GM23248 (cell line): ENCODE measurements around the gene WDR43. TPM values are rescaled to one million over a fixed set of nuclear protein-coding genes. Genes with fewer than 3 reads are reported as not detected.

Experiments
- DNase-seq: peaks from one replicate; pipeline ENCODE4 v3.0.0-alpha.2; 2015
- H2AFZ ChIP-seq: fragments of 200-600 bp; sonication (generic); 2 replicates; pipeline ENCODE4 v1.6.1; 2016; ENCODE audit warnings: antibody characterized with exemption
- H3F3A ChIP-seq: fragments of 200-600 bp; sonication (generic); 2 replicates; pipeline ENCODE4 v1.6.1; 2016; ENCODE audit warnings: mild to moderate bottlenecking, antibody characterized with exemption, mixed run types; ENCODE audit not compliant: insufficient read depth
- H3K27ac ChIP-seq: fragments of 200-600 bp; sonication (generic); 2 replicates; pipeline ENCODE4 v1.5.1; 2016; ENCODE audit warnings: mild to moderate bottlenecking
- H3K27me3 ChIP-seq: fragments of 200-600 bp; sonication (generic); replicated peaks from 2 replicates; pipeline ENCODE4 v1.6.1; 2016; ENCODE audit warnings: mild to moderate bottlenecking; ENCODE audit not compliant: insufficient read depth
- H3K36me3 ChIP-seq: fragments of 200-600 bp; sonication (generic); 2 replicates; pipeline ENCODE4 v1.6.1; 2016; ENCODE audit warnings: low read depth, mild to moderate bottlenecking
- H3K4me1 ChIP-seq: fragments of 200-600 bp; sonication (generic); 2 replicates; pipeline ENCODE4 v1.6.1; 2016; ENCODE audit warnings: mild to moderate bottlenecking; ENCODE audit not compliant: insufficient read depth
- H3K4me2 ChIP-seq: fragments of 200-600 bp; sonication (generic); one replicate; pipeline ENCODE4 v1.6.1; 2016; ENCODE audit warnings: mild to moderate bottlenecking; ENCODE audit not compliant: unreplicated experiment
- H3K4me3 ChIP-seq: fragments of 200-600 bp; sonication (generic); 2 replicates; pipeline ENCODE4 v1.5.1; 2016; ENCODE audit warnings: mild to moderate bottlenecking
- H3K79me2 ChIP-seq: fragments of 200-600 bp; sonication (generic); 2 replicates; pipeline ENCODE4 v1.6.1; 2016; ENCODE audit warnings: mild to moderate bottlenecking; ENCODE audit not compliant: insufficient read depth
- H3K9ac ChIP-seq: fragments of 200-600 bp; sonication (generic); 2 replicates; pipeline ENCODE4 v1.6.1; 2016; ENCODE audit warnings: mild to moderate bottlenecking
- H3K9me2 ChIP-seq: fragments of 200-600 bp; sonication (generic); 2 replicates; pipeline ENCODE4 v1.6.1; 2016; ENCODE audit warnings: mixed run types, mild to moderate bottlenecking, moderate library complexity; ENCODE audit not compliant: insufficient read depth
- H3K9me3 ChIP-seq: fragments of 200-600 bp; sonication (generic); one replicate; pipeline ENCODE4 v1.6.1; 2017; ENCODE audit warnings: low read depth
- H4K20me1 ChIP-seq: fragments of 200-600 bp; sonication (generic); 2 replicates; pipeline ENCODE4 v1.6.0; 2016; ENCODE audit not compliant: insufficient read depth
- EZH2 ChIP-seq: fragments of 200-600 bp; sonication (generic); IDR thresholded peaks from 2 replicates; pipeline ENCODE4 v1.6.1; 2018; ENCODE audit warnings: antibody characterized with exemption, mild to moderate bottlenecking; ENCODE audit not compliant: insufficient read depth, poor library complexity, severe bottlenecking
- EZH2phosphoT487 ChIP-seq: fragments of 200-600 bp; sonication (generic); IDR thresholded peaks from 2 replicates; pipeline ENCODE4 v1.6.1; 2018; ENCODE audit warnings: antibody characterized with exemption, moderate library complexity, mild to moderate bottlenecking, low read depth; ENCODE audit not compliant: insufficient read depth
- WGBS, 2 experiments: methylation state at CpG; one replicate each; pipeline ENCODE4 v1.1.6; 2015 to 2017; ENCODE audit warnings: low lambda C conversion rate in 2 of 2, low coverage in 1 of 2; ENCODE audit errors: missing lambda C conversion rate in 2 of 2; 5-methylcytosine and 5-hydroxymethylcytosine counted together
- in situ Hi-C: fragments of 300-500 bp; cut with MboI; formaldehyde crosslinking; loops from 2 replicates; pipeline ENCODE4 v1.15.0; 2020
- polyA plus RNA-seq: library from polyadenylated mRNA; unstranded; fragments of >200 nt; fragmentation: Nextera tagmentation; extraction: Ambion mirVana; gene quantifications from 2 replicates; pipeline ENCODE4 v1.2.1, GENCODE V29; 2016
- small RNA-seq: library from RNA; depleted of rRNA; stranded (forward); fragments of <200 nt; gene quantifications from one replicate; pipeline ENCODE3, GENCODE V24; 2014; ENCODE audit warnings: low read depth, low replicate concordance
- total RNA-seq: library from RNA; depleted of rRNA; stranded (reverse); fragments of >200 nt; shearing (Covaris generic); gene quantifications from 2 replicates; pipeline ENCODE4 v1.2.3, GENCODE V29; 2014; rRNA removed

Gene WDR43
- total and polyA plus RNA-seq, 2 experiments from 2014 or later = 31.3 to 71.8 TPM

DNA sequence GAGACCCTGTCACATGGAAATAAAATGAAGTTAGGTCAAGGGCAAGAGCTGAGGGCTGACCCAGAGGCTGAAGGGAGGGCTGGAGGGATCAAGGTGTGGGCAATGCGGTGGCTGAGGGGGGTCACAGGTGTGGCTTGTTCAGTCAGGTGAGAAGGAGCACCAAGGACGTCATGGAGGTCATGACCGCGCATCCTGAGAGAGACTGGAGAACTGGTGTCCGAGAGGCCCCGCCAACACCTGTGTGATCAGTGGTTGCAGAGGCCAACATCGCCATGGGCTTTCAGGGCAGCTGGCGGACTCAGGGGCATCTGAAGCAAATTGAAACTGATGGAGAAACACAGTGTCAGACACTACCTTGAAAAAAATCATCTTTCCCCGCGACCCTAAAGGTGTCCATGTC is 99.6 kb downstream of the WDR43 start:
- Histone ChIP-seq H2AFZ (no peak overlapping the region), H3K4me2 (no peak overlapping the region), H3K4me1 (peaks cover 19% of the 10 kb centered on the region), H4K20me1 (no peaks in the 10 kb centered on the region), H3K27me3 (no peaks in the 10 kb centered on the region), H3K36me3 (no peaks in the 10 kb centered on the region), H3K27ac (no peak overlapping the region), H3K9me2 (no peaks in the 10 kb centered on the region), H3K9ac (no peak overlapping the region), H3K4me3 (no peak overlapping the region), H3K9me3 (no peaks in the 10 kb centered on the region), H3F3A (no peaks in the 10 kb centered on the region; the same call in 1 of the 2 replicates), H3K79me2 (no peaks in the 10 kb centered on the region)
- in situ Hi-C loops = no loop called here
- no peak for TF ChIP-seq EZH2
- TF ChIP-seq EZH2phosphoT487 = no peak
- DNase-seq = no peak
- WGBS, 2 experiments = 86 to 90% methylated on average over 10 of the region's 10 CpGs

DNA sequence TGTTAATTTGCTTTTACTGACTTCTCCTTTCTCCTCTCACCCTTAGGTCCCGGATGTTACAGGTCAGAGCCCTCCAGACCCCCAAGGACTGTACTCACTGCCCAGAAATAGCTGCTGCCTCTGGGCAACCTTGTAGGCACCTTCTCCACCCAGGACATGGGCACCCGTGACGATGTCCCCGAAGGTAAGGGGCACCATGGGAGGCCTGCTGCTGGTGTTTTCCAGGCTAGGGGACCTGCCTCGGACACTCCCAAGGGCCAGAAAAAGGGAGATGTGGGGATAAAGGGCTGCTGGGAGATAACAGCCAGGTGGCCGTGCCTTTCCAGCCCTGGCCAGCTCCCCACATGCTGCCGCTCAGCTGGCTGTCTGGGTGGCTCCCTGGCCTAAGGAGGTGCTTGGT is 100.2 kb downstream of the WDR43 start:
- 72 to 73% methylated on average over 7 of the region's 7 CpGs for WGBS, 2 experiments
- TF ChIP-seq EZH2 (no peak), EZH2phosphoT487 (no peak)

DNA sequence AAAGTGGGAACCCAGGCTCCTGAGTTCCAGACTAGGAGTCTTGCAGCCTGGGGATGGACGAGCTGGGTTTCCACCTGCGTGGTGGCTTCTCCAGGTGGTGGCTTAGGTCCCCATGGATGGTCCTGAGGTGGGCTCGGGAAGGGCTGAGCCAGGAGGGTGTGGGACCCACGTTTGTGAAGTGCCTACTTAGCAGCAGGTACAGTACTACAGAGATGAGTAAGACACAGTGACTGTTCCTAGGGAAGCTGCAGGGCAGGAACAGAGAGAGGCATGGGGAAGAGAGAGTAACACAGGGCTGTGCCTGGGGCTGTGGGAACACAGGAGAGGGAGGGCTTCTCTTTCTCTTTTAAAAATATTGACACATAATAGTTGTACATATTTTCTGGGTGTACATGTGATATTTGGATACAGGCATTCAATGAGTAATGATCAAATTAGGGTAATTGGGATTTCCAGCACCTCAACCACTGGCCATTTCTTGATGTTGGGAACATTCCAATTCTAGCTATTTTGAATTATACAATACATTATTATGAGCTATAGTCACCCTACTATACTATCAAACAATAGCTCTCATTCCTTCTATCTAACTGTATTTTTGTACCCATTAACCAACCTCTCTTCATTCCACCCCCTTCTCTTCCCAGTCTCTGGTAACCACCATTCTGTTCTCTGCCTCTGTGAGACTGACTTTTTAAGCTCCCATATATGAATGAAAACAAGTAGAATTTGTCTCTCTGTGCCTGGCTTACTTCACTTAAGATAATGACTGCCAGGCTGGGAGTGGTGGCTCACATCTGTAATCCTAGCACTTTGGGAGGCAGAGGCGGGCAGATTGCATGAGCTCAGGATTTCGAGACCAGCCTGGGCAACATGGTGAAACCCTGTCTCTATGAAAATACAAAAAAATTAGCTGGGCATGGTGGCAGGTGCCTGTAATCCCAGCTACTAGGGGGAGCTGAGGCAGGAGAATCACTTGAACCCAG is 101.6 kb downstream of the WDR43 start:
- Histone ChIP-seq H3K4me2 (no peak overlapping the region), H3K79me2 (no peaks in the 10 kb centered on the region), H3K9me3 (no peaks in the 10 kb centered on the region), H3K4me1 (peaks cover 18% of the 10 kb centered on the region), H3F3A (no peaks in the 10 kb centered on the region; the same call in 1 of the 2 replicates), H3K36me3 (no peaks in the 10 kb centered on the region), H3K27ac (no peak overlapping the region), H3K9me2 (no peaks in the 10 kb centered on the region), H3K4me3 (no peak overlapping the region), H3K9ac (no peak overlapping the region), H4K20me1 (no peaks in the 10 kb centered on the region), H2AFZ (no peak overlapping the region), H3K27me3 (no peaks in the 10 kb centered on the region)
- TF ChIP-seq EZH2 = no peak
- TF ChIP-seq EZH2phosphoT487 = no peak
- in situ Hi-C loops = no loop called here
- 46 to 54% methylated on average over 6 of the region's 6 CpGs for WGBS, 2 experiments
- DNase-seq = no peak

More for the DNA sequence above, 100.2 kb downstream of the WDR43 start:
- Histone ChIP-seq H3K79me2 (no peaks in the 10 kb centered on the region), H3K4me3 (no peak overlapping the region), H3K9me2 (no peaks in the 10 kb centered on the region), H3K36me3 (no peaks in the 10 kb centered on the region), H3F3A (no peaks in the 10 kb centered on the region; the same call in 1 of the 2 replicates), H3K9me3 (no peaks in the 10 kb centered on the region), H2AFZ (no peak overlapping the region), H3K9ac (no peak overlapping the region), H3K27ac (no peak overlapping the region), H3K4me2 (no peak overlapping the region), H3K4me1 (peaks cover 19% of the 10 kb centered on the region), H3K27me3 (no peaks in the 10 kb centered on the region), H4K20me1 (no peaks in the 10 kb centered on the region)
- in situ Hi-C loops = no loop called here
- no peak for DNase-seq

DNA sequence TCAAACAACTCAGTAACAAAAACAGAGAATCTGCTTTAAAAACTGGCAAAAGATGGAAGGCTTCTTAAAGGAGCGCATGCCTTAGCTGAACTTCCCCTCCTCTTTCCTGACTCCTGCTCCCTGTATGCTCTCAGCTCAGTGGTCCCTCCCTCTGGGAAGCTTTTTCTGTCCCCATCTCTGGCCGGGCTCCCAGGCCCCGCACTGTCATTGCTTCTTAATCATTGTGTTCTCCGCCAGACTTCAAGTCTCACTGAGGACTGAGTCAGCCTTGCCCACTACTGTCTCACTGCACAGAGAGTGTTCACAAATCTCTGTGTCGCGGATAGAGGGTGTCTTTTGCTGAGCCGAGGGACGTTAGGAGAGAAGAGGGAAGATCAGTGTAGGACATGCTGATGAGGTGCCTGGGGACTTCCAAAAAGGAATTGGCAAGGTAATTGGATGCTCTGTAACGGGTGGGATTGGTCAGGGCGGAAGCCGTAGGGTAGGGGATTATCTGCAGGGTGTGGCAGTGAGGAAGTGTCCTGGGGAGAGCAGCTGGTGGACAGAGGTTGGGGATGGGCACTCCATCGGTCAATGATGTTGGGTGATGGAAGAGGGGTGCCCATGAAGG is 102.9 kb downstream of the WDR43 start:
- Histone ChIP-seq H3K4me2 (peak overlapping the region; percentile 3), H3K9me3 (no peaks in the 10 kb centered on the region), H3K4me3 (peak overlapping the region; percentile 20; the same call in 1 of the 2 replicates), H3K9ac (no peak overlapping the region), H2AFZ (peak overlapping the region; percentile 34), H3K4me1 (peaks cover 12% of the 10 kb centered on the region; the same call in 1 of the 2 replicates), H3K27ac (no peak overlapping the region), H4K20me1 (no peaks in the 10 kb centered on the region), H3K79me2 (no peaks in the 10 kb centered on the region), H3K9me2 (no peaks in the 10 kb centered on the region), H3F3A (no peaks in the 10 kb centered on the region; the same call in 1 of the 2 replicates), H3K36me3 (no peaks in the 10 kb centered on the region), H3K27me3 (no peaks in the 10 kb centered on the region)
- no peak for TF ChIP-seq EZH2phosphoT487
- TF ChIP-seq EZH2 = no peak
- peak; percentile 73 for DNase-seq
- in situ Hi-C loops = no loop called here
- 6 to 10% methylated on average over 12 of the region's 12 CpGs for WGBS, 2 experiments

Small RNA genes within 50 kb of the gene (small RNA-seq; reads per million reads assigned to genes)
- not detected for gene RF00019
- 1.4 reads per million, percentile 54 among the genes with 10 or more reads in this experiment for gene SNORD53
- 318 reads per million, percentile 97 among the genes with 10 or more reads in this experiment for gene SNORD53B
- gene SNORD92 = 32.2 reads per million, percentile 92 among the genes with 10 or more reads in this experiment

Other genes with a start within 250 kb of the WDR43 start
- 119 and 127 TPM in 2 replicates for gene PPP1CB, start 142.8 kb upstream of the WDR43 start, total RNA-seq
- gene PPP1CB, start 142.8 kb upstream of the WDR43 start, polyA plus RNA-seq = 122 and 125 TPM in 2 replicates
- not detected in 2 replicates for gene SPDYA, start 83.8 kb upstream of the WDR43 start, total RNA-seq
- 0.56 and 1.2 TPM in 2 replicates for gene SPDYA, start 83.8 kb upstream of the WDR43 start, polyA plus RNA-seq
- 11.0 and 13.6 TPM in 2 replicates for gene TRMT61B, start 24.4 kb upstream of the WDR43 start, total RNA-seq
- 21.1 and 21.8 TPM in 2 replicates for gene TRMT61B, start 24.4 kb upstream of the WDR43 start, polyA plus RNA-seq
- not detected in 2 replicates for gene TOGARAM2, start 86.6 kb downstream of the WDR43 start, total RNA-seq
- 0.03 TPM in 1 of 2 replicates, not detected in the other for gene TOGARAM2, start 86.6 kb downstream of the WDR43 start, polyA plus RNA-seq
- not detected in 2 replicates for gene PCARE, start 179.9 kb downstream of the WDR43 start, total RNA-seq
- not detected in 2 replicates for gene PCARE, start 179.9 kb downstream of the WDR43 start, polyA plus RNA-seq
- gene CLIP4, start 220.7 kb downstream of the WDR43 start, total RNA-seq = 51.2 and 55.2 TPM in 2 replicates
- gene CLIP4, start 220.7 kb downstream of the WDR43 start, polyA plus RNA-seq = 33.3 and 35.3 TPM in 2 replicates